GM11168 (cell line): Measurements from ENCODE around the gene WASF3.

ENCODE experiments used
- in situ Hi-C: fragments of 300-500 bp; cut with MboI; formaldehyde crosslinking; loops from one replicate; pipeline ENCODE4 v1.12.0; 2022; ENCODE audit warnings: low sequenced_read_pairs; ENCODE audit not compliant: unreplicated experiment

The WASF3 gene

GRCh38 chr13:26541678-26542568, 15.6 kb upstream of the WASF3 start:
- in situ Hi-C loops: no loop called here

DNA sequence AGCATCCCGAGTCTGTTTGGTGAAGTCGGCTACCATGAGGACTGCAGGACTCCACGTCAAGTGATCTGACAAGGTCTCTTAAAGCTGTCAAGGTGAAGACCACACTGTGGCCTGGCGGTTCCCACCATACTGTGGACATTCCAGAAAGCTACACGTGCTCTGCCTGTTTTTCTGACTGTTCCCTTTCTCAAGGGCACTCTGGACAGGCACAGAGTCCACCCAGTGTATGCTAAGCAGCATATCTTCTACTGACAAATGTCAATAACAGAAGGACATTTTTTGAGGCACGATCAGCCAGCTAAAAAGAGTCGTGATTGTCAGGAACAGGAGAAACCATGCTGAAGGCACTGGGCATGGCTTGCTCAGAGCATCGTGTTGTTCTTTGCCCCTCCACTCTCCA, 12.8 kb upstream of the WASF3 start:
- in situ Hi-C loops: no loop called here

DNA sequence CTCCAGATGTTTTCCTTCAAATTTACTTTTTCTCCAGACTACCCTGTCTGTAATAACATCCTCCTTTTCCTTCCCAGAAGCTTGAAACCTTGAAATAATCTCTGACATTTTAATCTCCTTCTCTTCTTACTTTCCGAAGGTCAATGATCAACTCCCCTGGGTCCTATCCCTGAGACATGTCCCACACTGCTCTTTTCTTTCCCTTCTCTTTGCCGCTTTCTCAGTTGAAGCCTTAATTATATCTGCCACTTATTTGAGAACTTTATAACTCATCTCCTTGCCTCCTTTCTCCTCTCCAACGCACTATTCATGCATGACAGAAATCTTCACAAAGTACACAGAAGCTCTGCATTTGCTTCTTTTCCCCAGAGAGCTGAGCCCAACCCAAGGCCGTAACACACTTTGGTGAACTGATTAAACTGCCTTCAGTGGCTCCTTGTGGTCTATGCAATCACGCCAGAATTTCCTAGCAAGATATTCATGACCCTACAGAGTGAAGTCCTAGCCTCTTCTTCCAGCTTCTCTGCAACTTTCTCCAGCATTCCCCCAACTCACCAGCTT, 9.2 kb upstream of the WASF3 start:
- in situ Hi-C loops: no loop called here

- in situ Hi-C loops: no loop called here
Observed at GRCh38 chr13:26549713-26550112, 7.8 kb upstream of the WASF3 start.

- in situ Hi-C loops: no loop called here
Observed at GRCh38 chr13:26551255-26551860, 6.1 kb upstream of the WASF3 start.

- in situ Hi-C loops: no loop called here
Observed at GRCh38 chr13:26555413-26555812, 2.1 kb upstream of the WASF3 start.

DNA sequence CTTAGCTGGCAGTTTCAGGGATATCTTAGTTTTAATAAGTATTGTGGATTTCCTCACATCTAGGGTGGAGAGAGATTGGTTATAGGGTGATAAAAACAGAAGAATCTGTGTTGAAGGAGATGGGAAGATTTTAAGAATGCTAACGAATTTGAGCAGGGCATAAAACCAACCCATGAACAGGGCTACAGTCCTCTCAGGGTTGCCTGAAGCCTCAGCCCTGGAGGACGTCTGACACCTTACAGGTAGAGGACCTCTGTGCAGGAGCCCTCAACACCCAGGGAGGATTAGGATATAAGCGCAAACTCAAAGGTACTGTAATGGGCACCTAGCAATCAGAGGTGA, 461 bp upstream of the WASF3 start:
- in situ Hi-C loops: no loop called here

DNA sequence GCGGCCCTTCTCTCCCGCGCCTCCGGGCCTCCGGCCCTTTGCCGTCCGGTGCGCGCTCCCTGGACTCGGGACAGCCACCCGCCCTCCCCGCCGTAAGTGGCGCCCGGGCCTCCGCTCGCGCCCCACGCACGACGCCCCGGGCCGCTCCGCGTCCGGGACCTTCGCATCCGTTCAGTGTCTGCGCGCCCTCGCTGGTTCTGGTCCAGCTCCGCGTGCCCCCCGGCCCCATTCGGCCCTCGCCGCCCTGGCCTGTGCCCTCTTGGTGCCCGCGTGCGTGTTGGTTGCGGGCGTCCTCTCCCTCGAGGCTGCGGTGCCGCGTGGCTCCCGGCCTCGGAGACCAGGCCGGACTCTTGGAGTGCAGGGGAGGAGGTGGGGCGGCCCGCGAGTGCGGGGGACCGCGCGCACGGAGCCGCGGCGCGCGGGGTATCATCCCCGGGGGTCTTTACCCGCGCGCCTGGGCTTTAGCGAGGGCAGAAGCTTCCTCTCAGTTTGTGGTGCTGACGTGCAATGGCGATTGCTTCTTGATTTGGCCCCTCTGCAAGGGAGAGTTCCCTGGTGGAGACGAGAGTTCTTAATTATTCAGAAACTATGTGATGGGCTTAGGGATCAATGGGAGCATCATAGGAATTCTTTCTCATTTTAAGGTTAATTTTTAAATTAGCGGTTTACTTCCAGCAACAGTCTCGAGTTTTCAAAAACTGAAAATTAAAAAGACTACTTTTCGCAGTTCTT, 757 bp downstream of the WASF3 start:
- in situ Hi-C loops: no loop called here

- in situ Hi-C loops: no loop called here
Observed at GRCh38 chr13:26558987-26559386, 1.5 kb downstream of the WASF3 start.

GRCh38 chr13:26560456-26560855, 3.0 kb downstream of the WASF3 start:
- in situ Hi-C loops: no loop called here

GRCh38 chr13:26561067-26561466, 3.6 kb downstream of the WASF3 start:
- in situ Hi-C loops: no loop called here

GRCh38 chr13:26561651-26562511, 4.4 kb downstream of the WASF3 start:
- in situ Hi-C loops: no loop called here

GRCh38 chr13:26562512-26562890, 5.0 kb downstream of the WASF3 start:
- in situ Hi-C loops: no loop called here

- in situ Hi-C loops: no loop called here
Observed at GRCh38 chr13:26563713-26564112, 6.2 kb downstream of the WASF3 start.

DNA sequence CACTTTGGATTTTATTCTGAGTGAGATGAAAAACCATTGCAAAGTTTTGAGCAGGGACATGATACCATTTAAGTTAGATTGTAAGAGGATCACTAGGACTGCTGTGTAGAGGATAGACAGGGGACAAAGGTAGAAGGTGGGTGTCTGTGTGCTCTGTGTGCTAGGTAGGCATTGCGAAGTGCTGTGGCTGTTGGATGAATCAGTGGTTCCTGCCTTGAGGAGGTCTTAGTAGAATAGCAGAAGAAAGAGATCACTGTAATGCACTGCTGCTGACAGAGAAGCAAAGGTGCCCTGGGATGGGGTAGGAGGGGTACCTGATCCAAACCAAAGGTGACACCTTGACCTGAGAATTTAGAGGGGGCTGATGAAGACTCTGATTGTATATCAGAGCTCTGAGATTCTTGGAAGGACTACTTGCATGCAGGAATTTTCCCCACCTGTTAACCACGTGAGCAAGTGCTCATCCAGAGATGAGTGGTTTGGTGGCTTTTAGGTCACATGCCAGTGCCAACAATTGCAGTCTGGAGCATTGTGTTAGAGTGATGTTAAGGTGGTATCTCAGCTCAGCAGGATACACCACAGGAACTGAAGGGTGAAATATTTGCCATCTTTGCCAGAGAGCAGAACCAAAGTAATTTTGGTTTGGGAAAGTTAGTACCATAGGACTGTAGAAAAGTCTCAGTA, 10.8 kb downstream of the WASF3 start:
- in situ Hi-C loops: no loop called here

- in situ Hi-C loops: no loop called here
Observed at GRCh38 chr13:26571518-26571917, 14.0 kb downstream of the WASF3 start.

DNA sequence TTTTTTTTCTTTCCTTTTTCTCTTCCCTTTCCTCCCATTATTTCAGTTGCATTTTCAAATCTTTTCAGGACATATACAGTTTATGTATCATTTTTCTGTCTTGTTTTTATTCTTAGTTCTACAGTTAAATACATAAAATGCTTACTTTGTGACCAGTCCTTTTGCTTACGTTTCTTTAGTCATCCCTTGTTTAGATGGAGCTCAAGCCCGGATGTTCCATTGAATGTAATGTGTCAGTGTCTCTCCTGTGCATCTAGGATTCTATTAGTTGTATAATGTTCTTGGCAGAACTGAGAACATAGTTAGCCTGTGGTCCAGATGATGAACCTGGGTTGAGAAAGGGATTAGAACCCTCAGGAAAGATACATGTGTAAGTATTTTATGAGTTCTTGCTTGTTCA, 17.8 kb downstream of the WASF3 start:
- in situ Hi-C loops: no loop called here

- in situ Hi-C loops: no loop called here
Observed at GRCh38 chr13:26579580-26579979, 22.1 kb downstream of the WASF3 start.

DNA sequence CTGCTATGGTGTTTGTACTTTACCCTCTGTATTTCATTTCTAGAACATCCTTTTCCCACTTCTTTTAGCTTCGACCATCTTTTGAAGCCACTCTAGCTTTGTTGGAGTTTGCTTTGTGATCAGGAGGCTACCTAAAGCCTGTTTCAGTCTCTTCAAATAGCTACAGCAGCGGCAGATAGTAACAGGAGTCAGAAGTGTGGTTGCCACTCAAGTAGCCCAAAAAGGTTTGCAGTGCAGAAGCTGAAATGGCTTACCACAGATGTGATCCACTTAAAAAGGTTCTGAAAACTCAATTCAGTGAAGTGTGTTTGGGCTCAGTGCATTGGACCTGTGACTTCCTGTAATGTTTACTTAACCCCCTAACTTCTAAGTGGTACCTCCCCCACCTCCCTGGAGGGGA, 26.2 kb downstream of the WASF3 start:
- in situ Hi-C loops: no loop called here

DNA sequence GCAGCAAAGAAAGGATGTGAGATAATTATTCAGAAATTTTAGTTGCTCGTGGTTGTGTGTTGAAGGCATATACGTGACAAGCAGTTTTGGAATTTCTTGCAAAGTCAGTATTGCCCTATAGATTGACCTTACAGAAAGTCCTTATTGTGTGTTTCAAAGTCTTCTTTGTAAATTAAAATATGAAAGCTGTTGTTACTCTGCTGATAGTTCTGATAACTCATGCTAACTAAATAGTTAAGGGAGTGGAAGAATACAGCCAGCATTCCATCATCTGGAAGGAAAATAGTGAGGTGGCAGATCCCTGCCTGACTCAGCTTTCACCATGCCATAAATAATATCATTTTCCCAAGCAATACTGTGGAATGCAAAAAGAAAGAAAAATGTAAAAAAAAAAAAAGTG, 27.2 kb downstream of the WASF3 start:
- in situ Hi-C loops: no loop called here
